H9 (cell line): ENCODE data around the gene C1QTNF7. TPM values are rescaled to one million over a fixed set of nuclear protein-coding genes. Genes with fewer than 3 reads are reported as not detected.

Source experiments
- DNase-seq: peaks from one replicate; pipeline ENCODE4 v3.0.0-alpha.2; 2017
- H2AFZ ChIP-seq: one replicate; pipeline ENCODE4 v1.6.1; 2013; ENCODE audit warnings: mild to moderate bottlenecking, low read length, control low read depth, moderate library complexity
- H2AK5ac ChIP-seq: 2 replicates; pipeline ENCODE4 v1.6.1; 2013; ENCODE audit warnings: low read length, control low read depth, mixed read lengths; ENCODE audit not compliant: insufficient read length
- H2BK120ac ChIP-seq: one replicate; pipeline ENCODE4 v1.6.1; 2013; ENCODE audit warnings: low read depth, mild to moderate bottlenecking, low read length, control low read depth, inconsistent platforms; ENCODE audit not compliant: poor library complexity, severe bottlenecking
- H2BK12ac ChIP-seq: 2 replicates; pipeline ENCODE4 v1.6.1; 2013; ENCODE audit warnings: low read length, control low read depth, mixed read lengths, low read depth; ENCODE audit not compliant: insufficient read length
- H2BK15ac ChIP-seq: 2 replicates; pipeline ENCODE4 v1.6.1; 2013; ENCODE audit warnings: low read depth, low read length, control low read depth
- H2BK20ac ChIP-seq: one replicate; pipeline ENCODE4 v1.6.1; 2013; ENCODE audit warnings: low read depth, mild to moderate bottlenecking, low read length, control low read depth, inconsistent platforms; ENCODE audit not compliant: poor library complexity, severe bottlenecking
- H2BK5ac ChIP-seq: 2 replicates; pipeline ENCODE4 v1.6.1; 2013; ENCODE audit warnings: low read length, control low read depth, mixed read lengths; ENCODE audit not compliant: insufficient read length
- H3K14ac ChIP-seq: 2 replicates; pipeline ENCODE4 v1.6.1; 2013; ENCODE audit warnings: low read length, control low read depth; ENCODE audit not compliant: insufficient read depth
- H3K18ac ChIP-seq: 2 replicates; pipeline ENCODE4 v1.6.1; 2013; ENCODE audit warnings: low read depth, mild to moderate bottlenecking, mixed read lengths, low read length, control low read depth; ENCODE audit not compliant: insufficient read length
- H3K23ac ChIP-seq: 2 replicates; pipeline ENCODE4 v1.6.1; 2013; ENCODE audit warnings: low read length, control low read depth, mixed read lengths, low read depth; ENCODE audit not compliant: insufficient read length
- H3K23me2 ChIP-seq: 2 replicates; pipeline ENCODE4 v1.6.1; 2013; ENCODE audit warnings: low read depth, mild to moderate bottlenecking, mixed read lengths, low read length, control low read depth; ENCODE audit not compliant: insufficient read length, poor library complexity, severe bottlenecking
- H3K27ac ChIP-seq: 2 replicates; pipeline ENCODE4 v1.5.1; 2013; ENCODE audit warnings: low read length, control low read depth, mixed read lengths, low read depth; ENCODE audit not compliant: insufficient read length
- H3K27me3 ChIP-seq: 2 replicates; pipeline ENCODE4 v1.6.1; 2013; ENCODE audit warnings: low read length, control low read depth, inconsistent platforms; ENCODE audit not compliant: insufficient read depth
- H3K4ac ChIP-seq: 2 replicates; pipeline ENCODE4 v1.6.1; 2013; ENCODE audit warnings: low read depth, mild to moderate bottlenecking, control low read depth, inconsistent platforms, low read length, moderate library complexity
- H3K4me1 ChIP-seq: 2 replicates; pipeline ENCODE4 v1.6.1; 2013; ENCODE audit warnings: low read length, control low read depth, inconsistent platforms; ENCODE audit not compliant: insufficient read depth
- H3K4me2 ChIP-seq: 2 replicates; pipeline ENCODE4 v1.6.1; 2013; ENCODE audit warnings: low read length, control low read depth, mixed read lengths; ENCODE audit not compliant: insufficient read length, insufficient read depth
- H3K56ac ChIP-seq: 2 replicates; pipeline ENCODE4 v1.6.1; 2013; ENCODE audit warnings: low read depth, mild to moderate bottlenecking, mixed read lengths, low read length, control low read depth; ENCODE audit not compliant: insufficient read length
- H3K79me1 ChIP-seq: 2 replicates; pipeline ENCODE4 v1.6.1; 2013; ENCODE audit warnings: low read depth, mild to moderate bottlenecking, moderate library complexity, low read length, control low read depth, inconsistent platforms; ENCODE audit not compliant: insufficient read depth, poor library complexity, severe bottlenecking
- H3K79me2 ChIP-seq: 2 replicates; pipeline ENCODE4 v1.6.1; 2013; ENCODE audit warnings: low read length, control low read depth, inconsistent platforms; ENCODE audit not compliant: insufficient read depth
- H3K9ac ChIP-seq: 2 replicates; pipeline ENCODE4 v1.6.1; 2013; ENCODE audit warnings: low read length, control low read depth, mixed read lengths; ENCODE audit not compliant: insufficient read length; ENCODE audit errors: extremely low read depth
- H3K9me3 ChIP-seq: one replicate; pipeline ENCODE4 v1.6.1; 2013; ENCODE audit warnings: low read depth, low read length, inconsistent platforms; ENCODE audit not compliant: control insufficient read depth
- H3T11ph ChIP-seq: one replicate; pipeline ENCODE4 v1.6.1; 2013; ENCODE audit warnings: mild to moderate bottlenecking, low read length, control low read depth, inconsistent platforms
- H4K20me1 ChIP-seq: one replicate; pipeline ENCODE4 v1.6.1; 2013; ENCODE audit not compliant: control insufficient read depth, insufficient read length, insufficient read depth
- H4K5ac ChIP-seq: 2 replicates; pipeline ENCODE4 v1.6.1; 2013; ENCODE audit warnings: low read depth, mild to moderate bottlenecking, mixed read lengths, low read length, control low read depth; ENCODE audit not compliant: insufficient read length
- H4K8ac ChIP-seq: replicated peaks from 2 replicates; pipeline ENCODE4 v1.6.1; 2013; ENCODE audit warnings: low read length, control low read depth, mixed read lengths, low read depth; ENCODE audit not compliant: insufficient read length
- H4K91ac ChIP-seq: 2 replicates; pipeline ENCODE4 v1.6.1; 2013; ENCODE audit warnings: low read depth, mild to moderate bottlenecking, moderate library complexity, mixed read lengths, low read length, control low read depth; ENCODE audit not compliant: insufficient read length
- H3K27ac Mint-ChIP-seq, 3 experiments: 2 replicates in 2 of 3; 3 replicates in 1 of 3; pipeline ENCODE4 v1.8.0; 2020 to 2021; ENCODE audit warnings: mixed read lengths in 3 of 3, mild to moderate bottlenecking in 1 of 3, moderate library complexity in 1 of 3
- H3K27me3 Mint-ChIP-seq: 2 replicates; pipeline ENCODE4 v1.8.0; 2021; ENCODE audit warnings: low read depth, mild to moderate bottlenecking, moderate library complexity, mixed read lengths
- H3K36me3 Mint-ChIP-seq, 3 experiments: 2 replicates in 2 of 3; 3 replicates in 1 of 3; pipeline ENCODE4 v1.8.0; 2020 to 2021; ENCODE audit warnings: low read depth in 3 of 3, mixed read lengths in 3 of 3; ENCODE audit not compliant: insufficient read depth in 1 of 3
- H3K4me1 Mint-ChIP-seq, 2 experiments: 2 replicates each; pipeline ENCODE4 v1.8.0; 2020; ENCODE audit warnings: mixed read lengths in 2 of 2
- H3K4me3 Mint-ChIP-seq, 2 experiments: 2 replicates in 1 of 2; 3 replicates in 1 of 2; pipeline ENCODE4 v1.8.0; 2020 to 2021; ENCODE audit warnings: mild to moderate bottlenecking in 2 of 2, mixed read lengths in 2 of 2, moderate library complexity in 1 of 2
- H3K9me3 Mint-ChIP-seq, 2 experiments: 2 replicates in 1 of 2; 3 replicates in 1 of 2; pipeline ENCODE4 v1.8.0; 2020; ENCODE audit warnings: mild to moderate bottlenecking in 2 of 2, mixed read lengths in 2 of 2, moderate library complexity in 1 of 2
- WGBS: extraction: QIAGEN DNeasy Blood & Tissue Kit; methylation state at CpG from one replicate; pipeline ENCODE4 v1.1.7; 2013; ENCODE audit warnings: missing lambda C conversion rate, low lambda C conversion rate, mixed read lengths; ENCODE audit not compliant: insufficient read length; ENCODE audit errors: extremely low coverage; 5-methylcytosine and 5-hydroxymethylcytosine counted together
- total RNA-seq: library from RNA; stranded (reverse); gene quantifications from 2 replicates; pipeline ENCODE4 v1.2.1, GENCODE V29; 2021
- TF ChIP-seq, protein P1 (sequence below): fragments of 200-600 bp; sonication (generic); conservative IDR thresholded peaks from 3 replicates; pipeline ENCODE4 v1.8.0; 2021; ENCODE audit warnings: antibody characterized with exemption, mild to moderate bottlenecking

Gene C1QTNF7
- total RNA-seq, 1 experiment from 2014 or later = not detected

DNA sequence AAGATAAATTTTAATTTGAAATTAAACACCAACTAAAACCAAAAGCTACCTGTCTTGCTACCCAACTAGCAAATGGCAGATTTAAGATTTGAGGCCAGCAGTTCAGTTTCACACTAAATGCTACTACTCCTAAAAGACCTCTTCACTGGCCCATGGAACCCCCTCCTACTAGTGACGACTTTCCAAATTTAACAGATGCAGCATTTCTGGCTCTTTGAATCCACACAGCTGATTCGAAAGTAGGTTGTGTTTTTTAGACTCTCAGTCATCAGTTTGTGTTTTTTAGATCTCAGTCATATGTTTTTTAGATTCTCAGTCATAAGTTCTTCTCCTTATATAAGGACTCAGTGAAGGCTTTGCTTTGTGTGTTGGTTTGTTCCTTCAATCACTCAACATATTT lies 30.8 kb downstream of the C1QTNF7 start:
- no peaks in the 10 kb centered on the region for H3K23me2 ChIP-seq
- no peaks in the 10 kb centered on the region for H3K79me2 ChIP-seq
- no peak overlapping the region for H2BK5ac ChIP-seq
- H3K4ac ChIP-seq = no peak overlapping the region
- Mint-ChIP-seq H3K27ac (no peak overlapping the region), H3K27me3 (no peaks in the 10 kb centered on the region), H3K9me3 (no peaks in the 10 kb centered on the region; a peak in 1 of 5 replicates), H3K4me3 (no peak overlapping the region), H3K4me1 (peaks cover 4 to 5% of the 10 kb centered on the region in 2 experiments; a peak in 3 of 4 replicates), H3K36me3 (no peaks in the 10 kb centered on the region)
- no peaks in the 10 kb centered on the region for H4K20me1 ChIP-seq
- TF ChIP-seq, protein P1, sequence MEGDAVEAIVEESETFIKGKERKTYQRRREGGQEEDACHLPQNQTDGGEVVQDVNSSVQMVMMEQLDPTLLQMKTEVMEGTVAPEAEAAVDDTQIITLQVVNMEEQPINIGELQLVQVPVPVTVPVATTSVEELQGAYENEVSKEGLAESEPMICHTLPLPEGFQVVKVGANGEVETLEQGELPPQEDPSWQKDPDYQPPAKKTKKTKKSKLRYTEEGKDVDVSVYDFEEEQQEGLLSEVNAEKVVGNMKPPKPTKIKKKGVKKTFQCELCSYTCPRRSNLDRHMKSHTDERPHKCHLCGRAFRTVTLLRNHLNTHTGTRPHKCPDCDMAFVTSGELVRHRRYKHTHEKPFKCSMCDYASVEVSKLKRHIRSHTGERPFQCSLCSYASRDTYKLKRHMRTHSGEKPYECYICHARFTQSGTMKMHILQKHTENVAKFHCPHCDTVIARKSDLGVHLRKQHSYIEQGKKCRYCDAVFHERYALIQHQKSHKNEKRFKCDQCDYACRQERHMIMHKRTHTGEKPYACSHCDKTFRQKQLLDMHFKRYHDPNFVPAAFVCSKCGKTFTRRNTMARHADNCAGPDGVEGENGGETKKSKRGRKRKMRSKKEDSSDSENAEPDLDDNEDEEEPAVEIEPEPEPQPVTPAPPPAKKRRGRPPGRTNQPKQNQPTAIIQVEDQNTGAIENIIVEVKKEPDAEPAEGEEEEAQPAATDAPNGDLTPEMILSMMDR = no peak
- H2BK15ac ChIP-seq = no peak overlapping the region
- no peak overlapping the region for H3K27ac ChIP-seq
- no peak overlapping the region for H2BK12ac ChIP-seq
- no peak for DNase-seq
- H3K4me1 ChIP-seq = no peaks in the 10 kb centered on the region
- no peak overlapping the region for H3K56ac ChIP-seq
- H2AFZ ChIP-seq = no peak overlapping the region
- H3K9ac ChIP-seq = no peak overlapping the region
- WGBS = no CpG with 5 or more reads among the region's 2 CpGs
- no peak overlapping the region for H3K23ac ChIP-seq
- no peaks in the 10 kb centered on the region for H3K27me3 ChIP-seq
- no peak overlapping the region for H2BK120ac ChIP-seq
- H3K79me1 ChIP-seq = no peaks in the 10 kb centered on the region
- no peak overlapping the region for H4K5ac ChIP-seq
- H3K14ac ChIP-seq = no peak overlapping the region
- no peak overlapping the region for H3T11ph ChIP-seq
- no peak overlapping the region for H2BK20ac ChIP-seq
- no peak overlapping the region for H4K8ac ChIP-seq
- H3K4me2 ChIP-seq = no peak overlapping the region
- no peak overlapping the region for H3K18ac ChIP-seq
- H3K9me3 ChIP-seq = no peaks in the 10 kb centered on the region
- H4K91ac ChIP-seq = no peak overlapping the region
- H2AK5ac ChIP-seq = no peak overlapping the region
